IMR-90 (cell line): Measurements from ENCODE around the gene KMT2B.

Experiments used
- CEBPB ChIP-seq: IDR thresholded peaks from 2 replicates; pipeline ENCODE4 v1.6.1; 2012; ENCODE audit warnings: low read depth, low read length, improper control_type of control experiment
- POLR2A ChIP-seq: IDR thresholded peaks from 2 replicates; pipeline ENCODE4 v1.6.1; 2012; ENCODE audit warnings: mild to moderate bottlenecking, low read depth, low read length
- RAD21 ChIP-seq: IDR thresholded peaks from 2 replicates; pipeline ENCODE4 v1.6.1; 2012; ENCODE audit warnings: low read length, improper control_type of control experiment
- TF ChIP-seq, protein P1 (sequence below): conservative IDR thresholded peaks from 2 replicates; pipeline ENCODE4 v1.5.1; 2012; ENCODE audit warnings: mild to moderate bottlenecking, low read depth, low read length, improper control_type of control experiment
- TF ChIP-seq, protein P2 (sequence below): fragments of 150-350 bp; IDR thresholded peaks from 2 replicates; pipeline ENCODE4 v1.6.1; 2016; ENCODE audit warnings: low read depth, mild to moderate bottlenecking, low read length, moderate library complexity, borderline replicate concordance
- TF ChIP-seq, protein P3 (sequence below): fragments of 150-350 bp; IDR thresholded peaks from 2 replicates; pipeline ENCODE4 v1.6.1; 2017; ENCODE audit warnings: mild to moderate bottlenecking, antibody characterized with exemption, low read length, low read depth

DNA sequence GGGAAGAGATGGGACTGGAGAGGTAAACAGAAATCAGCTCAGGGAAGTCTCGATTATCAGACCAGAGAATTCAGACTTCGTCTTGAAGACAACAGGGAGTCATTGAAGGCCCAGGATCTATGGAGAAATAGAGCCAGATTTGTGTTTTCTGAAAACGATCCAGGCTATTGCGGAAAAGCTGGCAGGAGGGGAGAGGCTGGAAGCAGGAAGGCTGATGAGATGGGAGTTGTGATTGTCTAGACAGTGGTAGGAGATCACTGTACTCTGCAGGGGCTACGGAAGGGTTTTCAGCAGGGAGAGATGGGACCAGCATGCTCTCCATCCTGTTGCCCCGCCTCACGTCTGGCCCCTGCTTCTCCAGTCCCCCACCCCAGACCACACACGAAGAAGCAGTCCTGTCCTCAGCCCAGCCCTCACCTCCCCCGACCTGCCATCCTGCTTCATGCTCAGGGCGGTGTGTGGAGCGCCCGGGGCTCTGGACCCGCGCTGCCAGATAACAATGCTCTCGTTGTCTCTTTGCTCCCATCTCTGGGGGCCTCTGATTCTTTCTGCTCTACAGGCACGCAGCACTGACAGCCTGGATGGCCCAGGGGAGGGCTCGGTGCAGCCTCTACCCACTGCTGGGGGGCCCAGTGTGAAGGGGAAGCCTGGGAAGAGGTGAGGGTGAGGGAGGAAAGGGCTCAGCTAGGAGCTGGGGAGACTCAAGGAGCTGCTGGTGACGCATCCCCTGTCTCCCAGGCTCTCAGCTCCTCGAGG, 59.5 kb downstream of the KMT2B start:
- TF ChIP-seq, protein P1, sequence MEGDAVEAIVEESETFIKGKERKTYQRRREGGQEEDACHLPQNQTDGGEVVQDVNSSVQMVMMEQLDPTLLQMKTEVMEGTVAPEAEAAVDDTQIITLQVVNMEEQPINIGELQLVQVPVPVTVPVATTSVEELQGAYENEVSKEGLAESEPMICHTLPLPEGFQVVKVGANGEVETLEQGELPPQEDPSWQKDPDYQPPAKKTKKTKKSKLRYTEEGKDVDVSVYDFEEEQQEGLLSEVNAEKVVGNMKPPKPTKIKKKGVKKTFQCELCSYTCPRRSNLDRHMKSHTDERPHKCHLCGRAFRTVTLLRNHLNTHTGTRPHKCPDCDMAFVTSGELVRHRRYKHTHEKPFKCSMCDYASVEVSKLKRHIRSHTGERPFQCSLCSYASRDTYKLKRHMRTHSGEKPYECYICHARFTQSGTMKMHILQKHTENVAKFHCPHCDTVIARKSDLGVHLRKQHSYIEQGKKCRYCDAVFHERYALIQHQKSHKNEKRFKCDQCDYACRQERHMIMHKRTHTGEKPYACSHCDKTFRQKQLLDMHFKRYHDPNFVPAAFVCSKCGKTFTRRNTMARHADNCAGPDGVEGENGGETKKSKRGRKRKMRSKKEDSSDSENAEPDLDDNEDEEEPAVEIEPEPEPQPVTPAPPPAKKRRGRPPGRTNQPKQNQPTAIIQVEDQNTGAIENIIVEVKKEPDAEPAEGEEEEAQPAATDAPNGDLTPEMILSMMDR: no peak
- TF ChIP-seq, protein P2, sequence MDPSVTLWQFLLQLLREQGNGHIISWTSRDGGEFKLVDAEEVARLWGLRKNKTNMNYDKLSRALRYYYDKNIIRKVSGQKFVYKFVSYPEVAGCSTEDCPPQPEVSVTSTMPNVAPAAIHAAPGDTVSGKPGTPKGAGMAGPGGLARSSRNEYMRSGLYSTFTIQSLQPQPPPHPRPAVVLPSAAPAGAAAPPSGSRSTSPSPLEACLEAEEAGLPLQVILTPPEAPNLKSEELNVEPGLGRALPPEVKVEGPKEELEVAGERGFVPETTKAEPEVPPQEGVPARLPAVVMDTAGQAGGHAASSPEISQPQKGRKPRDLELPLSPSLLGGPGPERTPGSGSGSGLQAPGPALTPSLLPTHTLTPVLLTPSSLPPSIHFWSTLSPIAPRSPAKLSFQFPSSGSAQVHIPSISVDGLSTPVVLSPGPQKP: no peak
- TF ChIP-seq POLR2A: no peak
- no peak for TF ChIP-seq CEBPB
- no peak for TF ChIP-seq RAD21
- TF ChIP-seq, protein P3, sequence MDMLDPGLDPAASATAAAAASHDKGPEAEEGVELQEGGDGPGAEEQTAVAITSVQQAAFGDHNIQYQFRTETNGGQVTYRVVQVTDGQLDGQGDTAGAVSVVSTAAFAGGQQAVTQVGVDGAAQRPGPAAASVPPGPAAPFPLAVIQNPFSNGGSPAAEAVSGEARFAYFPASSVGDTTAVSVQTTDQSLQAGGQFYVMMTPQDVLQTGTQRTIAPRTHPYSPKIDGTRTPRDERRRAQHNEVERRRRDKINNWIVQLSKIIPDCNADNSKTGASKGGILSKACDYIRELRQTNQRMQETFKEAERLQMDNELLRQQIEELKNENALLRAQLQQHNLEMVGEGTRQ: no peak
